M059J (cell line): ENCODE results near the gene PDIA4. TPM values are rescaled to one million over a fixed set of nuclear protein-coding genes. Genes with fewer than 3 reads are reported as not detected.
A peak's percentile ranks its signal among the peaks of the same experiment; 100 is the strongest.
"Not testable (repeated sequence)": the region's sequence is repeated elsewhere in the genome, so short reads cannot be mapped to it uniquely, and the experiment has no call there.

Experiments
- DNase-seq: peaks from one replicate; pipeline ENCODE4 v3.0.0-alpha.2; 2012; ENCODE audit warnings: low read depth
- total RNA-seq: library from RNA; depleted of rRNA; stranded (reverse); fragments of >200 nt; shearing (Covaris generic); gene quantifications from 2 replicates; pipeline ENCODE4 v1.2.3, GENCODE V29; 2014

Gene PDIA4
- total RNA-seq, 1 experiment from 2014 or later = 409 TPM

DNA sequence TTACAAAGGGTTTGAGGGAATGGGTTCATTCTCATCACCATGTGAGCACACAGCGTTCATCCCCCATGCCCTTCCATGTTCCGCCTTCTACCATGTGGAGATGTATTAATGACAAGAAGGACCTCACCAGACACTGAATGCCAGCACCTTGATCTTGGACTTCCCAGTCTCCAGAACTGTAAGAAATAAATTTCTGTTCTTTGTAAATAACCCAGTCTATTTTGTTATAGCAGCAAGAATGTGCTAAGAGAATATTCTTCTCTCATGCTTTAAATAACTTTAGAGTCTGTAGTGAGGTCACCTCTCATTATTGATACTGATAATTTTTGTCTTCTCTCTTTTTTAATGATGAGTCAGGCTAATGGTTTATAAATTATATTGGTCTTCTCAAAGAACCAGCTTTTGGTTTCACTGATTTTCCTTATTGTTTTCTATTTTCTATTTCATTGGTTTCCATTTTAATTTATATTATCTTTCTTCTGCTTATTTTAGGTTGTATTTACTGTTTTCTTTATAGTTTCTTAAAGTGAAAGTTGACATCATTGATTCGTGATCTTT lies 3.1 kb upstream of the PDIA4 start:
- DNase-seq = no peak

- not testable (repeated sequence) for DNase-seq
These were observed 2.1 kb upstream of the PDIA4 start for GRCh38 chr7:149030439-149030838.

DNA sequence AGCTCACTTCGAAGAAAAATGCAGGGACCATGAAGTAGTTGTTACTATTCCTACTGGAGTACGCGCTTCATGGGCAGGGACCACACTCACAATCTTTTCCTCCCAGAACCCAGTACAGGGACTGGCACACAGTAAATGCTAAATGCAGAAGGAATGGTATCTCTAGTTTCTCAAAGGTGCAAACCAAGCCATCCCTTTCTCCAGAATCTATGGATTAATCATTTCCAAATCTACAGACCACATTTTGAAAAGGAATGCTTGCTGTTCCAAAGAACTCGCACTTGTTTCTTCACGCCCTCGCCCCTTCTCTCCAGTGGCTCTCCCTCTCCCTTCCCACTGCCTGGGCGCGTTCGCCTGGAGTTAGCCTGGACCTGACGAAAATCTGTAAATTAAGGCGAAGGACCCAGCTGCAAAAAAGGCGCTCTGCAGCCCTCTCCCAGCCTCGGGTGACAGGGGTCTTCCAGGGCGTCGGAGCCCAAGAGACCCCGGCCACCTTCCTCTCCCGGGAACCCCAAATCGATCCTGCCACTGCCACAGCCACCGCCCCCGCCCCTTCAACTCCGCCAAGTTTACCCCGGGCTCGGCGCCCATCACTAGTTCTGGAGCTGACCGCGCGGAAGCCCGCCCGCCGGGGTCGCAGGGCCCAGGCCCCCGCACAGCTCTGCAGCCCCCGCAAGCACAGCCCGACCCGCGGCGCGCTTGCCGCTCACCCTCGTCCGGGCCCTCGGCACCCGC lies 527 bp downstream of the PDIA4 start:
- DNase-seq = peak; percentile 15

GRCh38 chr7:149027055-149027454 lies 1.2 kb downstream of the PDIA4 start:
- DNase-seq = no peak

DNA sequence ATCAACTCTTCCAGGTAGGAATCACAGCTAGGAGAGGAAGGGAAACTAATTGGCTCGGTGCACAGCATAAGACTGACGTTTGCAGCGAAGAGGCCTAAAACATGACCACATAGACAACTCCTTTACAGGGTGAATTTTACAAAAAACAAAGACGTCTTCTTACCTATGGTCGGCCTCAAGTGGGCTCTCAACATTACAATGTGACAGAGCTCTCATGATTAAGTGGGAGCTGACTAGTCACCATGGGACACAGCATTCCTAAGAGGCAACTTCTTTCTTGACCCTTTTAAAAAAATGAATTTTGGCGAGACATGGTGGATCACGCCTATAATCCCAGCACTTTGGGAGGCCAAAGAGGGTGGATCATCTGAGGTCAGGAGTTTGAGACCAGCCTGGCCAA lies 4.6 kb downstream of the PDIA4 start:
- DNase-seq = no peak

GRCh38 chr7:149022756-149023360 lies 5.4 kb downstream of the PDIA4 start:
- DNase-seq = no peak

- DNase-seq = no peak
These were observed 6.6 kb downstream of the PDIA4 start for GRCh38 chr7:149021725-149022062.

GRCh38 chr7:149020483-149020882 lies 7.8 kb downstream of the PDIA4 start:
- DNase-seq = no peak

GRCh38 chr7:149016876-149017275 lies 11.4 kb downstream of the PDIA4 start:
- DNase-seq = no peak

DNA sequence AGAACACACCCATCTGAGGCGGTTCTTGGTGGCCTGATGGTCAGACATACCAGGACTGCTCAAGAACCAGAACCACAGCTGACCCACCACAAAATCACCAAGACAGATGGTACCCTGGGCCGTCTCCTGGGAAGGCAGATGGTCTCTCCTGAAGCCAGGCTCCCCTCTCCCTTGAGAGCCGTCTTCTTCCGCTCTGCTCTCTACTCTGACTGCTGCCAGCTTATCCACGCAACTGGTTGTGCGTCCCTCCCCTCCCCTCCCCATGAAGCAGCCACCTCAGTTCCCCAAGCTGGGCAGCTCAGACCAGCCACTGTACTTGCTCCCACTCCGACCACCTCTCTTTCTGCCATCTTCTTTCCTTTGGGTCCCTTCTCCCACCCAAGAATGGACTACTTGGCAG lies 14.0 kb downstream of the PDIA4 start:
- DNase-seq = no peak

- DNase-seq = no peak
These were observed 14.4 kb downstream of the PDIA4 start for GRCh38 chr7:149013876-149014275.

- not testable (repeated sequence) for DNase-seq
These were observed 15.6 kb downstream of the PDIA4 start for GRCh38 chr7:149012730-149013129.

GRCh38 chr7:149011491-149011890 lies 16.8 kb downstream of the PDIA4 start:
- no peak for DNase-seq

- DNase-seq = no peak
These were observed 17.9 kb downstream of the PDIA4 start for GRCh38 chr7:149010451-149010850.

- no peak for DNase-seq
These were observed 18.8 kb downstream of the PDIA4 start for GRCh38 chr7:149009527-149009926.

GRCh38 chr7:149007611-149008010 lies 20.7 kb downstream of the PDIA4 start:
- DNase-seq = no peak

DNA sequence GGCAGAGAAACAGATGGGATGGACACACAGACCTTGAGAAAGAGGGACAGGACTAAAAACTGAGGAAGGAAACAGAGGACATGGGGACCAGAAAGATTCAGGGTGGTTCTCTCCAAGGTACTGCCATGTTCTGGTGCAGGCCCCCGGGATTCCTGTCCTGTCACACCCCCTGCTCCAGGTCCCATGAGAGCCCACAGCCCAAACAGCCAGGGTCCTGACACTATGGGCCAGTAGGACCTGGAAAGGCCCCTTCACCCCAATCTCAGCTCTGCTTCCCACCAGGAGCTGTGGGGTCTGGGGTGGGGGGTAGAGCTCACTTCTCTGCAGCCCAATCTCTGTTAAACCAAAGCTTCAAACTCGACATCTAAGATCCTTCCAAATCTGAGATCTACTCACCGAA lies 21.2 kb downstream of the PDIA4 start:
- DNase-seq = no peak

- DNase-seq = no peak
These were observed 22.0 kb downstream of the PDIA4 start for GRCh38 chr7:149006345-149006725.

DNA sequence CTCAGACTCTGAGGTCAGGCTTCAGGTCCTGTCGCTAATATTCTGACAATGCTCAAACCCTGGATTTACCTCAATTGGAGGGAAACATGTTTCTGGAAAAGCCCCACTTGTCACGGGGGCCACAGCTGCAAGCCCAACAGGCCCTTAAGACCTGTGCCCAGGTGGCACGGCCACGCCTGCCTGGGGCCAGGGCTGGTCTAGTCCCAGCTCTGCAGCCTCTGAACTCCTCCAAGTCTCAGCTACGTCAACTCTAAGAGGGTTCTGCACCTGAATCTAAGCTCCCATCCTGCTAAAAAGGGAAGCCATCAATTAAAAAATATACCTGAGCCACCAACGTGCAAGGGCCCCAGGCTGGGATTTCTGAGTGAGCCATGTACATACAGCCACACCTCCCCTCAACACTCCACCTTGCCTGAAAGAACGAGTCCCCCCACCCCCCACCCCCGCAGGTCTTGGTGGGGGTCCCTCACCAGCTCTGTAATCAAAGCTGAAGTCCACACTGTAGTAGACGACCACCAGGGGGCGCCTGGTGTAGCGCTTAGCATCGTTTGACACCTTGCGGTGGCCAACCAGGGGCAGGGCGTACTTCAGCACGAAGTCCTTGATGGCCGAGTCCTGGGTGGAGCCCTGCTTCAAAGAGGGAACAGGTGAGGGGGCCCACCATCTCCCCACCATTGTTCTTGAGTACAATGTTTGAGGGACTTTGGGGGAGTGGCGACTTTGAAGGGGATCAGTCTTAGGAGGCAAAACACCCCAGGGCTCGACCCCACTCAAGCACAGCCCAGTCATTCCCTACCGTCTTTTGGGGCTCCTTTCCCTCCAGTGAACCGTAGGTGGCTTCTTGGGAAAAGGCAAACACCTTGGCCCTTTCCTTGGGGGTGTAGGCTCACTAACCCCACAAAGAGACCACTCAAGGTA lies 22.6 kb downstream of the PDIA4 start:
- peak; percentile 40 for DNase-seq

GRCh38 chr7:149004405-149005370 lies 23.6 kb downstream of the PDIA4 start:
- DNase-seq = no peak
